HG03064 (cell line): ENCODE data around the gene PPP2CA.

ENCODE experiments used
- ATAC-seq: cut with Tn5 transposase; IDR thresholded peaks from one replicate; pipeline ENCODE4 v1.9.1; 2021; ENCODE audit warnings: low read depth; ENCODE audit not compliant: unreplicated experiment

PPP2CA gene

GRCh38 chr5:134206627-134207160 is 19.2 kb downstream of the PPP2CA start:
- no peak for ATAC-seq

GRCh38 chr5:134204575-134204974 is 21.3 kb downstream of the PPP2CA start:
- ATAC-seq: no peak

GRCh38 chr5:134203630-134204029 is 22.2 kb downstream of the PPP2CA start:
- no peak for ATAC-seq

- ATAC-seq: no peak
These were observed 30.2 kb downstream of the PPP2CA start for GRCh38 chr5:134195666-134196065.

GRCh38 chr5:134189031-134189430 is 36.8 kb downstream of the PPP2CA start:
- no peak for ATAC-seq

- ATAC-seq: no peak
These were observed 37.8 kb downstream of the PPP2CA start for GRCh38 chr5:134188092-134188491.

- ATAC-seq: no peak
These were observed 41.4 kb downstream of the PPP2CA start for GRCh38 chr5:134184155-134185135.

- no peak for ATAC-seq
These were observed 42.4 kb downstream of the PPP2CA start for GRCh38 chr5:134183481-134183880.

- ATAC-seq: no peak
These were observed 47.8 kb downstream of the PPP2CA start for GRCh38 chr5:134178096-134178419.

GRCh38 chr5:134177369-134178095 is 48.3 kb downstream of the PPP2CA start:
- no peak for ATAC-seq

GRCh38 chr5:134176511-134177368 is 49.1 kb downstream of the PPP2CA start, which contains the start of gene SKP1:
Gene SKP1 (minus strand): TSS chr5:134176950. CDS start chr5:134174022, 2,928 bp downstream.
- peak; percentile 65 for ATAC-seq

- ATAC-seq: peak; percentile 17
These were observed 49.9 kb downstream of the PPP2CA start for GRCh38 chr5:134175921-134176510.

- ATAC-seq: no peak
These were observed 50.7 kb downstream of the PPP2CA start for GRCh38 chr5:134174841-134175839.

- no peak for ATAC-seq
These were observed 53.9 kb downstream of the PPP2CA start for GRCh38 chr5:134171972-134172371.

GRCh38 chr5:134162592-134162991 is 63.3 kb downstream of the PPP2CA start:
- no peak for ATAC-seq

GRCh38 chr5:134161513-134162395 is 64.1 kb downstream of the PPP2CA start:
- no peak for ATAC-seq

- no peak for ATAC-seq
These were observed 72.2 kb downstream of the PPP2CA start for GRCh38 chr5:134153657-134154056.

- no peak for ATAC-seq
These were observed 72.6 kb downstream of the PPP2CA start for GRCh38 chr5:134153241-134153640.
